ENCODE data around the gene VSX1.
A peak's percentile ranks its signal among the peaks of the same experiment; 100 is the strongest.

Gene VSX1

GRCh38 chr20:25065625-25066338 is 16.2 kb downstream of the VSX1 start:
- peak; percentile 83 for DNase-seq

- no peak for DNase-seq
Measured at GRCh38 chr20:25065072-25065624, 16.8 kb downstream of the VSX1 start.

- no peak for DNase-seq
Measured at GRCh38 chr20:25064561-25065071, 17.3 kb downstream of the VSX1 start.

GRCh38 chr20:25063981-25064380 is 18.0 kb downstream of the VSX1 start:
- DNase-seq = no peak

DNA sequence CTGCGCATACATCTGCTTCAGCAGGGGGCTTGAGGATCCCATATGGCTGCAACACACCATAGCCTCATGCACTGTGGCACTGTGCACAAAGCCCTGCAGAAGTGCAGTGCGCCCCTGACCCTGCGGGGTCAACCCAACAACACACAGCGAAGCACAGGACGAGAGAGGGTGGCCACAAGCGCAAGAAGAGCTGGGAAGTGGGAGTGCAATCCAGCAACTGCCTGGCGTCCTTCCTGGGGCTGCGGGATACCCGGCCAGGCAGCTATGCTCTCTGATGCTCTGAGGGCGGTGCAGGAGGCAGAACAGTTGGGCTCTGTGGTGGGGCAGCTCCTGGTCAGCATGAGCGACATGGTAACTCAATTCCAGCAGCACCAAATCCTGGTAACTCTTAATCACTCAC is 18.4 kb downstream of the VSX1 start:
- DNase-seq = no peak

- no peak for DNase-seq
Measured at GRCh38 chr20:25062841-25063240, 19.1 kb downstream of the VSX1 start.

DNA sequence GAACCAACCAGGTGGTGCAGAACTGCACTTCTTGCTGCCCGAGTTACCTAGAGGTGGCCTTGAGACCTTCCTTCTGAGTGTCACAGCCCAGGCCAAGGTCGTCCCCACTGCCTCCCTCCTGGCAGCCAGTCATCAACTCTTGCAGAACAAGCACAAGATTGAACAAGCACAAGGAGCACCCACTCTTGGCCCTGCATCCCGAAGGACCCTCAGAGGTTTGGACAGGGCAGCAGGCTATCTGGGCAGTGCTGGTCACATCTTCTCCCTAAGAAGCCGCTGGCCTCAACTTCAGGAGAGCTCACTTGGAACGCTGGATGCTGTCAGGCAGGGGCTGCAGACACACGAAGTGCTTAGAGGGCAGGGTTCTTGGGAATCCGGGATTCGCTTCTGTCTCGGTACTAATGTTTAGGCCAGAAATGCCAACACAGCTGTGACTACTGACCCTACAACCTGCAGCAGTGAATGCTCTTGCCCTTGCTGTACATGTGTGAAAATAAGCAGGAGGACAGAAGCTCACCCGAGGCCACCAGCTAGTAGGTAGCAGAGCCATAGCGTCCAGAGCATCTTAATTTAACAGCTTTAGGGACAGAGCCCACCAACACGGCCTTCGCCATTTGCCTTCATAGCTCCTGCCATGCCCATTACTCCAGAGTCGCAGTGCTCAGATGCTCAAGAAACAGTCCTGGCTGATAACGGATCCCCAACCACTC is 20.0 kb downstream of the VSX1 start:
- no peak for DNase-seq

DNA sequence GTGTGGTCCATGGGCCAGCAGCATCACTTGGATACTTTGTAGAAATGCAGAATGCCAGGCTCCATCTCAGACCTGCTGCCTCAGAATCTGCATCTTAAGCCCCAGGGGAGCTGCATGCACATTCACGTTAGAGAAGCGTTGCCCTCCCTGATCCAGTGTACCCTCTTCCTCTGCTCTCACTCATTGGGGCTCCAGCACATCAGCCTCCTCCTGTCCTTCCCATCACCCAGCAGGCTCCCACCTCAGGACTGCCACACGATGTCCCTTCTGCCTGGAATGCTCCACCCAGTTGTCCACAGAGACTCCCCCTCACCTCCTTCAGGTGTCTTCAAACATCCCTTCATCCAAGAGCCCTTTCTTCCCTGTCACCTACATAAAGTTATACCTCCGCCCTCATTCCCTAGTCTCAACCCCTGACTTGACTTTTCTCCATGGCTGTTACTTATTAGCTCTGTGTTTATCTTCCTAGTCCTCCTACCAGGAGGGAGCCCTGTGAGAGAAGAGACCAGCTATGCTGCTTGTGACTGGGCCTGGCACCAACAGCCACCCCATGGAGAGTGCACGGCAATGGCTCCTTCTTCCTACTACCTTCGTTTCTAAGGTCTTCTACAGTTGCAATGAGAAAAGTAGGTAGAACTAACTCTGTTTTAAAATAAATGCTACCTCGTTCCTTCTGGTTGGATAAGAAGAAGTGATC is 20.7 kb downstream of the VSX1 start:
- DNase-seq = no peak

GRCh38 chr20:25059866-25060465 is 22.0 kb downstream of the VSX1 start:
- no peak for DNase-seq

- peak; percentile 37 for DNase-seq
Measured at GRCh38 chr20:25058847-25059810, 22.8 kb downstream of the VSX1 start.

DNA sequence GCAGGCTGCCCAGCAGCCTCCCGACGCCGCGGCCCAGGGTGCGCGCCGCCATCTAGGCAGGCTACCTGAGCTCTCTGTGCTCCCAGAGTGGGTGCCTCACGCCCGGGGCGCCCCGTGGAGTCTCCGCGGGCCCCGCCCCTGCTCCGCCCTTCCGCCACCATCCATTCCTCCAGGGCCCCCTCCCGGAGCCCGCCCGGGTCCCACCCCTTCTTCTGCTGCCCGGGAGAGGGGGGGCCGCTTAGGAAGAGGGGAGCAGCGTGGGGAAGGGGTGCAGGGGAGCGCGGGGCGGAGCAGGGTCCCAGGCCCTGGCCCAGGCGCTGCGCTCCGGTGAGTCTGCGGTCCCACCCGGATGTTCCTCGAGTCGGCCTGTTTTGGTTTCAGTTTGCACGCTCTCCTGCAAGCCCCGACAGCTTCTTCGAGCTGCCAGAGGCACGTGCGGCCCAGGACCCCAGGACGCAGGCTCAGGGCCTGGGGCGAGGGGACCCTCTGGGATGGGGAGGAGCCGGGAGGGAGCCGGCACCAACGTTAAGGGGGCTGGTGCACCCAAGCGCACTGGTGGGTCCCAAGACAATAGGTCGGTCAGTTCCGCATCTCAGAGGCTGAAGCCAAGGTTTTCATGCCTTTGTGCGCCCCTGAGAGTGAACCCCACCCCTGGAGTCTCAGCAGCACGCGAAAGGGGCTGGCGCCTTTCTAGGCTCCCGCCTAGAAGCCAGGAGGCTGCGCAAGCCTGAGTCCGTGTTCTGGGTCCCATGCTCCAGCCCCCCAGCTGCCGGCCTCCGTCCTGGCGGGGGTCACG is 23.7 kb downstream of the VSX1 start, which contains the start of gene ACSS1:
ACSS1 (minus strand) TSS at position 89 of the 796 bp plus-strand sequence; CDS start at position 52, 37 bp downstream.
- peak; percentile 83 for DNase-seq

DNA sequence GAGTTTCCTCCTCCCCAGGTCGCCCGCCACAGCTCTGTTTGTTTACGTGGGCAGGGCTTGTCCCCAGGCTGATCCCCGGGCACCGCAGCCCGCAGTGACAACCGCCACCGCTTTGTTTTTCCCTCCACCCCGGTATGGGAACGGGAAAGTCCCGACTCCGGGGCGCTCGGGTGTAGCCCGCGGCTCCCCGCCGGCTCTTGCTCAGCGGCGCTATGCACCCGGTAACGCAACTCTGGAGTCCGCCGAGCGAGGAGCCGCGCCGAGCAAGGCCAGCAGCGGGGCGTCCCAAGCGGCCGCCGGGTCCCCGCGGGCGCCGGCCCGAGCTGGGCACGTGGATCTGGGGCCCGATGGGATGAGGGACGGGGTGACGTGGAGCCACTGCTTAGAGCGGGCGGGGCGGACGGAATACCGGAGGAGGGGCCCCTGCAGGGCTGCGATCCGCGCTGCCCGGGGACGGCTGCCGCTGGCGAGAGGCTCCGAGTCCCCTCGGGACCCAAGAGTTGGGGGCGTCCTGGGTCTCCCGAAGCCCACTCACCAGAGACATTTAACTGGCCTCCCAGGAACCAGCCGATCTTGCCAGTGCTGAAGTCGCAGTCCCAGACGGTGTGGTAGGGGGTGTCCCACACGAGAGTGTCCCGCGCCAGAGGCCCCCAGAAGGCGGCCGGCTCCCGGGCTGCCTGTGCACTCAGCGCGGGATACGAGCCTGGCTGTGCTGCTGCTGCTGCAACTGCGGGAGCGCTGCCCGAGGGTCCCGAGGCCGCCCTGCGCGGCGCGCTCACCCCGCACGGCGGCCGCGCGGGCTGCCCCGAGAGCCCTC is 24.5 kb downstream of the VSX1 start:
- DNase-seq = peak; percentile 75

DNA sequence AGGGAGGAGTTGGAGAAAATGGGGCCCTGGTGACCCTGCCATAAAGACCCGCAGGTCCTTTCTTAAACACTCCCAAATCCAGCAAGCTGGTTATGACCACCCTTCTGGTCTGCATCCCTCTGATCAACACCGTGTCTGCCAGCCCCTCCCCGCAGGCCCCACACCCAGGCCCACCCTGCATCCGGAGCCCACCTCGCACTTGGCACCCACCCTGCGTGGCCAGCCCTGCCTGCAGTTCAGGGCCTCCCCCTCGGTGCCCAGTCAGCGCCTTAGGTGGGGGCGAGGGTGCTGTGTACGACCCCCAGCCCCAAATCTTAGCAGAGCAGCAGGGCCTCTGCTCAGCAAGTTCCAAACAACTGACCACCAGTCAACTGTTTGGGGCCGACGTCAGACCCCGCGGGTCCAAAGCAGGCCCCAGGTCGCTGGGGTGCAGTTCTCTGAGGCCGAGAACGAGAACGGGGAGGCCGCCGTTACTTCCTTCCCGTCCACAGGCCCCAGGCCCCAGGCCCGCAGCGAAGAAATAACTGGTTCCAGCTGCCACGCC is 25.2 kb downstream of the VSX1 start:
- DNase-seq = no peak

DNA sequence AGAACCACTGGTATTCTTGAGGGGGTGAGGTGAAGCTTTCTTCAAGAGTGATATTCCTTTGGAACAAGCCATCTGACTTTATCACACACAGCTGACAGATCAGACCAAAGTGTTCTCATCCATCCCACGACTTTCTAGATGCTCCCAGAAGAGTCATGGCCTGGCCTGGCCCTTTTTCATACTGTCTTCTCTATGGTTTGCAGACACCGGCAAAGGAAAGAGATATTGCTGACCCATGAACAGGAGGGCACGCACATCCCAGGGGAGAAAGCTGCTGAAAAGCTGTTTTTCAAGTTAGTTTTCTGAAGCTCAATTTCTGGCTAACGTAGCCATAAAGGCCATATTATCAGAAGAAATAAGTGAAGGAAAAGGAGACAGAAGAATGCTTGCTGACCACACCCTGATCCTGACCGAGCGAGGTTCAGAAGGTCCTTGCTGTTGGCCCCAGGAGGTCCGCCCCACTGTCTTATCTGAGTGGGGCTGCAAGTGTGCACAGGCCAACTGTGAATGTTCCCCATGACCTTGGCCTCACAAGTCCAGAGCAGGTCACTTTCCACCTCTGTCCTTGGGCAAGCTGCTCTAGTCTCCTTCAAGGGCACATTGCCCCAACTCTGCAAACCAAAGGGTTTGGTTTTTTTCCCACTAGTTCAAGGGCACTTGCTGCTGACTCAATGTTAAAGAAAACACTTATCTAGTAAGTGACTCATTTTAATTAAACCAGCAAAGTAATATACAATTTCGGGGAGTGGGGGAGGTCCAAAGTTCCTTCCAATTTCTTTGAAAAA is 26.0 kb downstream of the VSX1 start:
- no peak for DNase-seq

DNA sequence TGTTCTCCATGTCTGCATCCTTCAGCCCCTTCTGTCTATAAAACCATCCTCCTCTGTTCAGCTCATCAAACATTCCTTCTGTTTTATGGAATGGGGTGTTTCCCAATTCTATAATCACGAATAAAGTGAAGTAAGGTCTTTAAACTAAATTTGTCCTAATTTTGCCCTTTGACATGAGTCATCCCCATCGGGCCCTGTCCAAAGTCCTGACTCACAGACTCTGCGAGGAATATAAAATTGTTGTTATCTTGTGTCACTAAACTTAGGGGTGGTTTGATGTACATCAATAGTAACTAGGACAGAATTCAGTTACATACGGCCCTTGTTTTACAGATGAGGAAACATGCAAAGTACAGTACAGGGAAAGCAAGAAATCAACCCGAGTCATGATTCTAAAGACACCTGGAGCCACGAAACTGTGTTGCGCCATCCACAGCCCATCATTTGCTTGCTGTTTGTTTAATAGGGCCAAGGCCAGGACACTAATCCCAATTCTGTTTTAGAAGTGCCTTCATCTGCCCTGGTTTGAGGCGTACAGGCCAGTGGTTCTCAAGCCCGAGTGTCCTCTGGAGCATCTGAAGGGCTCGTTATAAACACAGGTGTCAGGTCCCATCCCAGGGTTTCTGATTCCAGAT is 26.8 kb downstream of the VSX1 start:
- no peak for DNase-seq

DNA sequence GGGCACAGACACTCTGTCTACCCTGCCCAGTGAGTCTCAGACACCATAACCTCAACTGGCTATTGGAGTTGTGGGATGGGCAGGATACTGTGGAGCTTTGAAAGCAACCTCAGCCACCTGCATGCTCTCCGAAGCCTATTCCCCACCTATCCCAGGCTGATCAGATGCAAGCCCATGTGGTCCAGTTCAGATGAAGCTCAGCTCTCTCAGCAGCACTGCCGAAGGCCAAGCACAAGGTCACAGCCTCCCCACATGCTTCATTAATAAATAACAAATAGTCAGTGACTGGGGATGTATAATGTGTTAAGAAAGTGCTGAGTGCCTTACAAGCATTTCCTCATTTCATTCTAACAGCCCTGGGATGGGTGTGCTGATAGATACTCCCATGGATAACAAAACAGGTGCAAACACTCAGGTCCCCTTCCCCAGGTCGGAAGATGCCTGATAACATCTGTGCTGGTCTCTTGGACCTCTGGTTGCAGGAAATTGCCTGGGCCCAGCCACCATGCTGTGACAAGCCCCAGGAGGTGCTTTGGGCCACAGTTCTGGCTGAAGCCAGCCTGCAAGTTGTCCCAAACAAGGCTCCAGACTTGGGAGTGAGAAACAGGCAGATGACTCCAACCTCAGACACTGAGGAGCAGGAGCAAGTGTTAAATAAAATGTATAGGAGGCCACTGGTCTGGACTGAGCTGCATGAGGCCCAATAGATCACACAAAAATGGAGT is 27.7 kb downstream of the VSX1 start:
- no peak for DNase-seq

DNA sequence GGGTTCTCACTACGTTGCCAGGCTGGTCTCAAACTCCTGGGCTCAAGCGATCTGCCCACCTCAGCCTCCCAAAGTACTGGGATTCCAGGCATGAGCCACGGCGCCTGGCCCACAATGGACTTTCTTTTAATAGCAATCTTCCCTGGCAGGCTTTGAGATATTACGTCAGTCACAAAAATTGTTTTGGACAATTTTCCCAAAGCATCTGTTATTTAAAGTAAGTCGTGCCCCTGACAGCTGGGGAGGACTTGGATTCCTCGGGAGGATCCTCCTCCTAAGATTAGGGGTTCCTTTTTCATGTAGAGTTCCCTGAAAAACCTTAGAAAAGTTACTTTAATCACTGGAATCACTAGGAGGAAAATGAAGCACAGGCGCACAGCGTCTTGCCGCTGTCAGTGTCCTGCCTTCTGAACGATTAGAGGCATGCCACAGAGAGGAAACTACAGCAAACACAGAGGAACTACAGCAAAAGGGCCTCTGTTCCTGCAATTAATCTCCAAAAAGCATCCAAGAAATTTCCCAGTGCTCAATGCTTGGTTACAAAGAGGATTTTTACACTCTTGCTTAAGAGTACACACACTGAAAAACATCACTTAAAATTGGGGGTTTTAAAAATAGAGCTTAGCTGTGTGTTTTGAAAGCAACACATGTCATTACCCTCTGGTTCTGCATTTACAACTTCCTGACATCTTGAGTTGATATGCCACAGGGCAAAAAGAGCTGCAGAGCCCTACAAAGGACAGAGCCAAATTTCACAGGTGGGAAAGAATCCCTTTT is 28.5 kb downstream of the VSX1 start:
- no peak for DNase-seq

All from CD4-positive, alpha-beta T cell treated with Interleukin-17A for 4 hours (primary cell).